Measurements from ENCODE around the gene OR10Z1.

Gene OR10Z1

DNA sequence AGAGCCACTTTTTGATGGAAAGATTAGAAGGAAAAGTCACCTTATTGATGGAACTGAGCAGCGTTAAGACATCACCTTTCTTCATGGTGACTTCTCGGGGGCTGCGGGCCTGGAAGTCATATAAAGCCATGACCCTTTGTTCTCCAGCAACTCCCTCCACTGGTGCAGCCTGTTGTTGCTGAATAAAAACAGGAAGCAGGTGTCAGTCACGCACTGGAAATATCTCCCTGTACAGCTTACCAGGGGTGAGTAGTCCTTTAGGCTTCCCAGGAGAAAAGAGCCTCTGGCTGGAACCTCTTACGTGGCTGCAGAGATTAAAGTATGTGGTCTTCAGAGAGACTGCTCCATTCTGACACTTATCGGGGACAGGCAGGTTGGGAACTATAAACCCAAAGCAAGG is 49.5 kb downstream of the OR10Z1 start:
- no peaks in the 10 kb centered on the region for H4K20me1 ChIP-seq
- peak overlapping the region; percentile 48; the same call in 1 of the 2 replicates for H3K9ac ChIP-seq
- no peaks in the 10 kb centered on the region for H3K27me3 ChIP-seq
- TF ChIP-seq Cebpa-rat (IDR thresholded peaks at IDR 0.05), result no peak
- H3K27ac ChIP-seq, result peak overlapping the region; percentile 78
- no peak overlapping the region for H3K4me3 ChIP-seq
- no peaks in the 10 kb centered on the region for H3K36me3 ChIP-seq
- H3K4me2 ChIP-seq, result peak overlapping the region; percentile 67
- H3K9me3 ChIP-seq, result no peaks in the 10 kb centered on the region
- peaks cover 45% of the 10 kb centered on the region for H3K4me1 ChIP-seq

All from BLaER1 (cell line).